ENCODE measurements around the gene TMEM163. TPM values are rescaled to one million over a fixed set of nuclear protein-coding genes. Genes with fewer than 3 reads are reported as not detected.

TMEM163 gene
- total and polyA plus RNA-seq, 2 of the 13 experiments (the other 11 are each of a cell fraction or from before 2014, with no cell fraction given): 0.05 TPM; not detected in 1

- TF ChIP-seq FOXK1 (CRISPR knock-in tag; IDR thresholded peaks at IDR 0.05; ENCODE audit: borderline replicate concordance, low read depth): peak; percentile 90
- TF ChIP-seq ZNF574 (CRISPR knock-in tag; IDR thresholded peaks at IDR 0.05): peak; percentile 75
- TF ChIP-seq AKAP8 (CRISPR knock-in tag; IDR thresholded peaks at IDR 0.05): peak; percentile 78; the same call in 1 of the 2 replicates
- peak; percentile 40; the same call in 1 of the 2 replicates for TF ChIP-seq PHF8 (CRISPR knock-in tag; IDR thresholded peaks at IDR 0.05)
- TF ChIP-seq ZNF317 (CRISPR knock-in tag; IDR thresholded peaks at IDR 0.05): 0 out of 2 replicates have a peak, but pooled peaks have one; percentile 43
- TF ChIP-seq ZNF703 (CRISPR knock-in tag; IDR thresholded peaks at IDR 0.05; ENCODE audit: borderline replicate concordance): 0 out of 2 replicates have a peak, but pooled peaks have one; percentile 46
- no peak for TF ChIP-seq TCF12 (IDR thresholded peaks at IDR 0.05)
- TF ChIP-seq TCF12 (CRISPR knock-in tag; IDR thresholded peaks at IDR 0.05): no peak; the same call in 1 of the 2 replicates
- TF ChIP-seq MAZ (IDR thresholded peaks at IDR 0.05; ENCODE audit: borderline replicate concordance, low read depth, low read length): peak; percentile 54; the same call in 1 of the 2 replicates
- TF ChIP-seq MAZ (CRISPR knock-in tag; IDR thresholded peaks at IDR 0.05; ENCODE audit: low read depth): peak; percentile 64; the same call in 1 of the 2 replicates
- no peak; the same call in 1 of the 2 replicates for TF ChIP-seq FIP1L1 (IDR thresholded peaks at IDR 0.05; ENCODE audit: borderline replicate concordance, insufficient read depth, low read depth, low read length)
- peak; percentile 8; the same call in 1 of the 2 replicates for TF ChIP-seq ZKSCAN1 (IDR thresholded peaks at IDR 0.05; ENCODE audit: low read length)
- TF ChIP-seq NR1H2 (CRISPR knock-in tag; IDR thresholded peaks at IDR 0.05; ENCODE audit: borderline replicate concordance, low read depth): no peak
- TF ChIP-seq SPEN (CRISPR knock-in tag; IDR thresholded peaks at IDR 0.05; ENCODE audit: low read depth): peak; percentile 69
- peak; percentile 86 for TF ChIP-seq ZMYM4 (CRISPR knock-in tag; IDR thresholded peaks at IDR 0.05)
- peak; percentile 93 for TF ChIP-seq CCDC6 (CRISPR knock-in tag; IDR thresholded peaks at IDR 0.05)
- TF ChIP-seq KDM5B (CRISPR knock-in tag; IDR thresholded peaks at IDR 0.05; ENCODE audit: borderline replicate concordance): no peak
- no peak for TF ChIP-seq EED (CRISPR knock-in tag; IDR thresholded peaks at IDR 0.05)
- TF ChIP-seq RBM39 (IDR thresholded peaks at IDR 0.05; ENCODE audit: low read depth, low read length, poor library complexity, severe bottlenecking): peak; percentile 63
- TF ChIP-seq PLRG1 (conservative IDR thresholded peaks at IDR 0.05): no peak
- TF ChIP-seq SP140L (CRISPR knock-in tag; IDR thresholded peaks at IDR 0.05; ENCODE audit: borderline replicate concordance): peak; percentile 88; the same call in 1 of the 2 replicates
- TF ChIP-seq PRDM10 (CRISPR knock-in tag; IDR thresholded peaks at IDR 0.05; ENCODE audit: low read depth): peak; percentile 76
Measured at GRCh38 chr2:134411828-134412638, 306.8 kb downstream of the TMEM163 start (continued).

Measured in HepG2 (cell line).